ENCODE measurements around the gene MAP3K19.

DNA sequence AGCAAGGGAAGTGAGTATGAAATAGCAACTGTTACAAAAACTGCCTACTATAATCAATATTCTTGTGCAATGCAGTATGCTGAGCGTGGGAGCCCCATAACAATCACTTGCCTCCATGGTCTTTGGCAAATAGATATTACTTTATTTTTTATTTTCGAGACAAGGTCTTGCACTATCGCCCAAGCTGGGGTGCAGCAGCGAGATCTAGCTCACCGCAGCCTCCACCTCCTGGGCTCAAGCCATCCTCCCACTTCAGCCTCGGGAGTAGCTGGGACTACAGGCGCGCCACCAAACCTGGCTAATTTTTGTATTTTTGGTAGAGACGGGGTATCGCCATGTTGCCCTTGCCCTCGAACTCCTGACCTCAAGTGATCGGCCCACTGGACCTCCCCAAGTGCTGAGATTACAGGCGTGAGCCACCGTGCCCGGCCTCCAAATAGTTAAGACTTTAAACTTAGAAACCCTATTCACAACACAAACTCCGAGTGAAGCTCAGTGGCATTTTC lies 129.8 kb downstream of the MAP3K19 start:
- TF ChIP-seq, protein P1, sequence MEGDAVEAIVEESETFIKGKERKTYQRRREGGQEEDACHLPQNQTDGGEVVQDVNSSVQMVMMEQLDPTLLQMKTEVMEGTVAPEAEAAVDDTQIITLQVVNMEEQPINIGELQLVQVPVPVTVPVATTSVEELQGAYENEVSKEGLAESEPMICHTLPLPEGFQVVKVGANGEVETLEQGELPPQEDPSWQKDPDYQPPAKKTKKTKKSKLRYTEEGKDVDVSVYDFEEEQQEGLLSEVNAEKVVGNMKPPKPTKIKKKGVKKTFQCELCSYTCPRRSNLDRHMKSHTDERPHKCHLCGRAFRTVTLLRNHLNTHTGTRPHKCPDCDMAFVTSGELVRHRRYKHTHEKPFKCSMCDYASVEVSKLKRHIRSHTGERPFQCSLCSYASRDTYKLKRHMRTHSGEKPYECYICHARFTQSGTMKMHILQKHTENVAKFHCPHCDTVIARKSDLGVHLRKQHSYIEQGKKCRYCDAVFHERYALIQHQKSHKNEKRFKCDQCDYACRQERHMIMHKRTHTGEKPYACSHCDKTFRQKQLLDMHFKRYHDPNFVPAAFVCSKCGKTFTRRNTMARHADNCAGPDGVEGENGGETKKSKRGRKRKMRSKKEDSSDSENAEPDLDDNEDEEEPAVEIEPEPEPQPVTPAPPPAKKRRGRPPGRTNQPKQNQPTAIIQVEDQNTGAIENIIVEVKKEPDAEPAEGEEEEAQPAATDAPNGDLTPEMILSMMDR (tag by site-specific recombination; IDR thresholded peaks at IDR 0.05): no peak
- TF ChIP-seq, protein P2, sequence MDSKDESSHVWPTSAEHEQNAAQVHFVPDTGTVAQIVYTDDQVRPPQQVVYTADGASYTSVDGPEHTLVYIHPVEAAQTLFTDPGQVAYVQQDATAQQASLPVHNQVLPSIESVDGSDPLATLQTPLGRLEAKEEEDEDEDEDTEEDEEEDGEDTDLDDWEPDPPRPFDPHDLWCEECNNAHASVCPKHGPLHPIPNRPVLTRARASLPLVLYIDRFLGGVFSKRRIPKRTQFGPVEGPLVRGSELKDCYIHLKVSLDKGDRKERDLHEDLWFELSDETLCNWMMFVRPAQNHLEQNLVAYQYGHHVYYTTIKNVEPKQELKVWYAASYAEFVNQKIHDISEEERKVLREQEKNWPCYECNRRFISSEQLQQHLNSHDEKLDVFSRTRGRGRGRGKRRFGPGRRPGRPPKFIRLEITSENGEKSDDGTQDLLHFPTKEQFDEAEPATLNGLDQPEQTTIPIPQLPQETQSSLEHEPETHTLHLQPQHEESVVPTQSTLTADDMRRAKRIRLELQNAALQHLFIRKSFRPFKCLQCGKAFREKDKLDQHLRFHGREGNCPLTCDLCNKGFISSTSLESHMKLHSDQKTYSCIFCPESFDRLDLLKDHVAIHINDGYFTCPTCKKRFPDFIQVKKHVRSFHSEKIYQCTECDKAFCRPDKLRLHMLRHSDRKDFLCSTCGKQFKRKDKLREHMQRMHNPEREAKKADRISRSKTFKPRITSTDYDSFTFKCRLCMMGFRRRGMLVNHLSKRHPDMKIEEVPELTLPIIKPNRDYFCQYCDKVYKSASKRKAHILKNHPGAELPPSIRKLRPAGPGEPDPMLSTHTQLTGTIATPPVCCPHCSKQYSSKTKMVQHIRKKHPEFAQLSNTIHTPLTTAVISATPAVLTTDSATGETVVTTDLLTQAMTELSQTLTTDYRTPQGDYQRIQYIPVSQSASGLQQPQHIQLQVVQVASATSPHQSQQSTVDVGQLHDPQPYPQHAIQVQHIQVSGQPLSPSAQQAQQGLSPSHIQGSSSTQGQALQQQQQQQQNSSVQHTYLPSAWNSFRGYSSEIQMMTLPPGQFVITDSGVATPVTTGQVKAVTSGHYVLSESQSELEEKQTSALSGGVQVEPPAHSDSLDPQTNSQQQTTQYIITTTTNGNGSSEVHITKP (tag by site-specific recombination; IDR thresholded peaks at IDR 0.05): no peak
- no peak for TF ChIP-seq ZNF133 (tag by site-specific recombination; IDR thresholded peaks at IDR 0.05)
- TF ChIP-seq YY2 (tag by site-specific recombination; IDR thresholded peaks at IDR 0.05): no peak
- no peak for TF ChIP-seq KLF9 (tag by site-specific recombination; IDR thresholded peaks at IDR 0.05; ENCODE audit: low read depth)
- TF ChIP-seq ZBTB7A (tag by site-specific recombination; IDR thresholded peaks at IDR 0.05; ENCODE audit: low read depth): no peak
- TF ChIP-seq, protein P3, sequence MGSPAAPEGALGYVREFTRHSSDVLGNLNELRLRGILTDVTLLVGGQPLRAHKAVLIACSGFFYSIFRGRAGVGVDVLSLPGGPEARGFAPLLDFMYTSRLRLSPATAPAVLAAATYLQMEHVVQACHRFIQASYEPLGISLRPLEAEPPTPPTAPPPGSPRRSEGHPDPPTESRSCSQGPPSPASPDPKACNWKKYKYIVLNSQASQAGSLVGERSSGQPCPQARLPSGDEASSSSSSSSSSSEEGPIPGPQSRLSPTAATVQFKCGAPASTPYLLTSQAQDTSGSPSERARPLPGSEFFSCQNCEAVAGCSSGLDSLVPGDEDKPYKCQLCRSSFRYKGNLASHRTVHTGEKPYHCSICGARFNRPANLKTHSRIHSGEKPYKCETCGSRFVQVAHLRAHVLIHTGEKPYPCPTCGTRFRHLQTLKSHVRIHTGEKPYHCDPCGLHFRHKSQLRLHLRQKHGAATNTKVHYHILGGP (tag by site-specific recombination; IDR thresholded peaks at IDR 0.05): no peak
- TF ChIP-seq, protein P4, sequence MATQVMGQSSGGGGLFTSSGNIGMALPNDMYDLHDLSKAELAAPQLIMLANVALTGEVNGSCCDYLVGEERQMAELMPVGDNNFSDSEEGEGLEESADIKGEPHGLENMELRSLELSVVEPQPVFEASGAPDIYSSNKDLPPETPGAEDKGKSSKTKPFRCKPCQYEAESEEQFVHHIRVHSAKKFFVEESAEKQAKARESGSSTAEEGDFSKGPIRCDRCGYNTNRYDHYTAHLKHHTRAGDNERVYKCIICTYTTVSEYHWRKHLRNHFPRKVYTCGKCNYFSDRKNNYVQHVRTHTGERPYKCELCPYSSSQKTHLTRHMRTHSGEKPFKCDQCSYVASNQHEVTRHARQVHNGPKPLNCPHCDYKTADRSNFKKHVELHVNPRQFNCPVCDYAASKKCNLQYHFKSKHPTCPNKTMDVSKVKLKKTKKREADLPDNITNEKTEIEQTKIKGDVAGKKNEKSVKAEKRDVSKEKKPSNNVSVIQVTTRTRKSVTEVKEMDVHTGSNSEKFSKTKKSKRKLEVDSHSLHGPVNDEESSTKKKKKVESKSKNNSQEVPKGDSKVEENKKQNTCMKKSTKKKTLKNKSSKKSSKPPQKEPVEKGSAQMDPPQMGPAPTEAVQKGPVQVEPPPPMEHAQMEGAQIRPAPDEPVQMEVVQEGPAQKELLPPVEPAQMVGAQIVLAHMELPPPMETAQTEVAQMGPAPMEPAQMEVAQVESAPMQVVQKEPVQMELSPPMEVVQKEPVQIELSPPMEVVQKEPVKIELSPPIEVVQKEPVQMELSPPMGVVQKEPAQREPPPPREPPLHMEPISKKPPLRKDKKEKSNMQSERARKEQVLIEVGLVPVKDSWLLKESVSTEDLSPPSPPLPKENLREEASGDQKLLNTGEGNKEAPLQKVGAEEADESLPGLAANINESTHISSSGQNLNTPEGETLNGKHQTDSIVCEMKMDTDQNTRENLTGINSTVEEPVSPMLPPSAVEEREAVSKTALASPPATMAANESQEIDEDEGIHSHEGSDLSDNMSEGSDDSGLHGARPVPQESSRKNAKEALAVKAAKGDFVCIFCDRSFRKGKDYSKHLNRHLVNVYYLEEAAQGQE (tag by site-specific recombination; IDR thresholded peaks at IDR 0.05): no peak
- TF ChIP-seq ZIC2 (tag by site-specific recombination; IDR thresholded peaks at IDR 0.05): no peak
- TF ChIP-seq ZNF404 (tag by site-specific recombination; IDR thresholded peaks at IDR 0.05): no peak
- TF ChIP-seq ZNF776 (tag by site-specific recombination; IDR thresholded peaks at IDR 0.05; ENCODE audit: borderline replicate concordance): no peak

All from HEK293 (cell line).